Kidney (tissue), 14 donors: ENCODE results near the gene COPS9. TPM values are rescaled to one million over a fixed set of nuclear protein-coding genes. Genes with fewer than 3 reads are reported as not detected.

ENCODE experiments used
- DNase-seq, 5 donors: peaks; one replicate each; pipeline ENCODE4 v3.0.0-alpha.2; 2013 to 2020
- FAIRE-seq: peaks from 2 replicates; lab custom pipeline; 2012; peaks lifted over from hg19 to GRCh38; lab: Jason Lieb, UNC
- H3K27ac ChIP-seq, 2 donors: one replicate each; pipeline ENCODE4 v1.7.0; 2013; ENCODE audit warnings: low read depth in 2 of 2, low read length in 2 of 2, inconsistent platforms in 1 of 2
- H3K27me3 ChIP-seq: one replicate; pipeline ENCODE4 v1.7.1; 2013; ENCODE audit warnings: low read length, inconsistent platforms; ENCODE audit not compliant: control insufficient read depth, insufficient read depth
- H3K36me3 ChIP-seq, 3 donors: one replicate each; pipeline versions ENCODE4 v1.7.0 to v1.7.1; 2013; ENCODE audit warnings: low read length in 3 of 3, control low read depth in 1 of 3, inconsistent platforms in 1 of 3; ENCODE audit not compliant: insufficient read depth in 3 of 3, control insufficient read depth in 2 of 3
- H3K4me1 ChIP-seq, 3 donors: one replicate each; pipeline versions ENCODE4 v1.7.0 to v1.7.1; 2013; ENCODE audit warnings: low read length in 3 of 3, inconsistent platforms in 1 of 3, low read depth in 1 of 3; ENCODE audit not compliant: control insufficient read depth in 2 of 3, insufficient read depth in 2 of 3
- H3K4me3 ChIP-seq, 3 donors: one replicate each; pipeline versions ENCODE4 v1.7.0 to v1.8.1; 2013; ENCODE audit warnings: low read length in 3 of 3, control low read depth in 1 of 3, inconsistent platforms in 1 of 3
- H3K9ac ChIP-seq, 3 donors: one replicate each; pipeline versions ENCODE4 v1.7.0 to v1.7.1; 2013; ENCODE audit warnings: low read length in 3 of 3, control low read depth in 1 of 3, inconsistent platforms in 1 of 3
- H3K9me3 ChIP-seq, 3 donors: one replicate each; pipeline versions ENCODE4 v1.7.0 to v1.7.1; 2013; ENCODE audit warnings: low read length in 3 of 3, control low read depth in 1 of 3, inconsistent platforms in 1 of 3; ENCODE audit not compliant: control insufficient read depth in 2 of 3, insufficient read depth in 1 of 3
- intact Hi-C: fragments of 100-400 bp; cut with DNase I; formaldehyde crosslinking; loops from one replicate; pipeline ENCODE4 v1.11.1; 2022
- polyA plus RNA-seq: library from polyadenylated mRNA; stranded (reverse); fragments of 350-450 nt; fragmentation: Illumina TruSeq; extraction: RNeasy Lipid Tissue Mini Kit (QIAGEN cat#74804); gene quantifications from one replicate; pipeline ENCODE4 v1.2.3, GENCODE V29; 2014; ENCODE audit warnings: low read depth, low replicate concordance; ENCODE audit not compliant: insufficient read depth
- total RNA-seq: library from RNA; stranded (reverse); fragmentation: NEBNext Ultra II Directional; extraction: Animal tissue kit (Norgen Biotek cat#: 25700); gene quantifications from one replicate; pipeline ENCODE4 v1.2.1, GENCODE V29; 2021
- TF ChIP-seq, protein P1 (sequence below): IDR thresholded peaks from 3 replicates; pipeline ENCODE4 v1.5.1; 2012; ENCODE audit warnings: mild to moderate bottlenecking, moderate library complexity, borderline replicate concordance; ENCODE audit not compliant: insufficient read depth; ENCODE audit errors: extremely low read depth
- donor health status: control.
- donor health status: control.
- donor health status: control.
- donor health status: control.
- donor health status: control.
- donor health status: DM: yes; HTN: yes; CAD: no.
- donor health status: Normal renal cell carcinoma (clear cell type).

The COPS9 gene
- total and polyA plus RNA-seq, 2 donors from 2014 or later = 119 to 310 TPM

DNA sequence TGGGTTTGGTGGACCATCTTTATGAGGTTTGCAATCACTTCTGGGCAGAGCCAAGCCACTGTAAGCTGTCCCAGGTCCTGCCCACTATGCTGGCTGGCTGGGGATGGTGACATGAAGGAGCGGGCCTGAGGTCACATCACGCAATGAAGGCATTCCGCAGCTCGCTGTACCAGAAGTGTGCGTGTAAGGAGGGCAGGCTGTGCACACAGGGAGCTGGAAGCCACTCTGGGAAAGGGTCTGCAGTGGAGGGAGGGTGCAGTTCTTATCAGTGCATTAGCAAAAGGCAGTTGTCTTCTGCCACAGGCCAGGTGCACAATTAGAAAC is 21.0 kb upstream of the COPS9 start:
- no peaks in the 10 kb centered on the region for H3K27me3 ChIP-seq
- intact Hi-C loops = no loop called here
- TF ChIP-seq, protein P1, sequence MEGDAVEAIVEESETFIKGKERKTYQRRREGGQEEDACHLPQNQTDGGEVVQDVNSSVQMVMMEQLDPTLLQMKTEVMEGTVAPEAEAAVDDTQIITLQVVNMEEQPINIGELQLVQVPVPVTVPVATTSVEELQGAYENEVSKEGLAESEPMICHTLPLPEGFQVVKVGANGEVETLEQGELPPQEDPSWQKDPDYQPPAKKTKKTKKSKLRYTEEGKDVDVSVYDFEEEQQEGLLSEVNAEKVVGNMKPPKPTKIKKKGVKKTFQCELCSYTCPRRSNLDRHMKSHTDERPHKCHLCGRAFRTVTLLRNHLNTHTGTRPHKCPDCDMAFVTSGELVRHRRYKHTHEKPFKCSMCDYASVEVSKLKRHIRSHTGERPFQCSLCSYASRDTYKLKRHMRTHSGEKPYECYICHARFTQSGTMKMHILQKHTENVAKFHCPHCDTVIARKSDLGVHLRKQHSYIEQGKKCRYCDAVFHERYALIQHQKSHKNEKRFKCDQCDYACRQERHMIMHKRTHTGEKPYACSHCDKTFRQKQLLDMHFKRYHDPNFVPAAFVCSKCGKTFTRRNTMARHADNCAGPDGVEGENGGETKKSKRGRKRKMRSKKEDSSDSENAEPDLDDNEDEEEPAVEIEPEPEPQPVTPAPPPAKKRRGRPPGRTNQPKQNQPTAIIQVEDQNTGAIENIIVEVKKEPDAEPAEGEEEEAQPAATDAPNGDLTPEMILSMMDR = no peak
- H3K9ac ChIP-seq = no peak overlapping the region
- H3K36me3 ChIP-seq = no peaks in the 10 kb centered on the region
- FAIRE-seq = no peak
- DNase-seq = peak in 1 of 5 donors; percentile 33
- H3K9me3 ChIP-seq = no peaks in the 10 kb centered on the region
- H3K4me1 ChIP-seq = no peaks in the 10 kb centered on the region
- no peak overlapping the region for H3K27ac ChIP-seq
- no peak overlapping the region for H3K4me3 ChIP-seq

DNA sequence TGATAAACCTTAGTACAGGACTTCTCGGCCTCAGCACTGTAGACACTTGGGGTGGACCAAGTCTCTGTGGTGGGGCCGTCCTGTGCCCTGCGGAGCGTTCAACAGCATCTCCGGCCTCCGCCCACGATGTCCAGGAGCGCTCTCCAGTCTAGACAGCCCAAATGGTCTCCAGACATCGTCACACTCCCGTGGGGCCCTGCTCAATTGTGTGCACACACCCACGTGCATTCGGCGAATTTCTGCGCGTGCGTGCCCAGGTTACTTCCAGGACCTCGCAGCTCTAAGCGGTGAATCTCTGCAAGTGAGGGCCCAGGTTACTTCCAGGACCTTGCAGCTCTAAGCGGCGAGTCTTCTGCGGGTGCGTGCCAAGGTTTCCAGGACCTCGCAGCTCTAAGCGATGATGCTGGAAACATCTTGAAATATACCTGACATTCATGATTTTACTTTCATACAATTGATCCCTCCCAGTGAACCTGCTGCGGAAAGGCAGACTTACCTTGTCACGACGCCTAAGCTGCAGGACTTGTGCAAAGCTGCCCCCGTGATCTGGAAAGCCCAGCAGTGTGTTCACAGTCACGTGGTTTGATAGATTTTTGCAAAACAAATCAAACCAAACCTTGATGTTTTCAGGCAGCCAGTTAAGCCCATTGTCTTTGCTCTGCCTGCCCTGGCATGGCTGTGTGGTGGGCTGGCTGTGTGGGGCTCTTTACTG is 20.5 kb upstream of the COPS9 start:
- no peak for FAIRE-seq
- no peak overlapping the region for H3K27ac ChIP-seq
- intact Hi-C loops = no loop called here
- H3K9ac ChIP-seq = no peak overlapping the region
- no peaks in the 10 kb centered on the region for H3K9me3 ChIP-seq
- no peaks in the 10 kb centered on the region for H3K36me3 ChIP-seq
- H3K4me3 ChIP-seq = no peak overlapping the region
- TF ChIP-seq, protein P1 = no peak
- H3K4me1 ChIP-seq = no peaks in the 10 kb centered on the region
- no peaks in the 10 kb centered on the region for H3K27me3 ChIP-seq
- DNase-seq = peak in 2 of 5 donors; percentile 22 to 39

DNA sequence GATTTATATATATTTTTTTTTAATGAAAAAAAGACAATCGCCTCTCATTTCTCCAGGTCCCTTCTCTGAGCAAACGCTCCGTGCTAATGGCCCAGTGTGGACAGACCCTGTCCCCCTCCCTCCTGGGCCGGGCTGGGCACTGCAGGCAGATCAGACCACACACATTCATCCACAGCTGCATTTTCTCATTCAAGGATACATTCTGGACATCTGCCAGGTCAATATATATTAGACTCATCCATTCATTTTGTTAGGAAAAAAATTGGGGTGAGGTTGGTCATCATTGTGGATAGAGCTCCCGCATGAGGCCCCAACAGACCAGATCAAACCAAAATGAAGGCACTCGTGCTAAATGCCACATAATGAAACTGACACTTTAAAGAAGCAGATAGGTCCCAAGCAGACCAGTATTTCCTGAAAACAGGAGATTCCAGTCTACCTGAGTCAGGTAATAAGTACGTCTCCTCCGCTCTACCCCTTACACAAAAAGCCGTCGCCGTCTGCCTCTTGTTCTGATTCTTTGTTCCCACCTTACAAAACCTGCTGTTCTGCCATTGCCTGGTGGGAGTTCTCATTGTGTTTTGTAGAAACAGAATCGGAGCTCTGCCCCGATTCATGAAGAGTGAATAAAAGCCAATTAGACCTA is 19.8 kb upstream of the COPS9 start:
- no peak overlapping the region for H3K4me3 ChIP-seq
- H3K4me1 ChIP-seq = no peaks in the 10 kb centered on the region
- intact Hi-C loops = no loop called here
- no peaks in the 10 kb centered on the region for H3K9me3 ChIP-seq
- H3K36me3 ChIP-seq = no peaks in the 10 kb centered on the region
- peak in 1 of 5 donors; percentile 18 for DNase-seq
- no peak overlapping the region for H3K9ac ChIP-seq
- FAIRE-seq = no peak
- no peaks in the 10 kb centered on the region for H3K27me3 ChIP-seq
- TF ChIP-seq, protein P1 = no peak
- no peak overlapping the region for H3K27ac ChIP-seq
